GM19467 (cell line): Measurements from ENCODE around the gene GRIK2.

Experiments
- ATAC-seq: cut with Tn5 transposase; IDR thresholded peaks from one replicate; pipeline ENCODE4 v1.9.1; 2021; ENCODE audit warnings: mild to moderate bottlenecking, moderate library complexity; ENCODE audit not compliant: unreplicated experiment

Gene GRIK2

DNA sequence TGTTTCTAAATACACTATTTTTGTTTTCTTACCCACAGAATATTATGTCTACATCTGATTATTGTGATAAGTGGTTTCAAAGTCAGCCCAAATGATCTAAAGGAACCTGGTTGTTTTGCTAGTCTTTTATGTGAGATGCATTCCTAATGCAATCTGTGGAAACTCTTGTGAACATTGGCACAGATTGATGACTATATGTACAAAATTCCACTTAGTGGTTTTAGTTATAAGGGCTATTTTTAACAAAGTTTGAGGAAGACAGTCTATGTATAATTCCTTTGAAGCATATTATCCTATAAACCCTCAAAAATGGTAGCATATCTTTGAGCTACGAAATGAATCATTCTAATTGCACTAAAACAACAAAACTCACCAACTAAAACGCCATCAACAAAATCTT, 140.9 kb downstream of the GRIK2 start:
- ATAC-seq: no peak

DNA sequence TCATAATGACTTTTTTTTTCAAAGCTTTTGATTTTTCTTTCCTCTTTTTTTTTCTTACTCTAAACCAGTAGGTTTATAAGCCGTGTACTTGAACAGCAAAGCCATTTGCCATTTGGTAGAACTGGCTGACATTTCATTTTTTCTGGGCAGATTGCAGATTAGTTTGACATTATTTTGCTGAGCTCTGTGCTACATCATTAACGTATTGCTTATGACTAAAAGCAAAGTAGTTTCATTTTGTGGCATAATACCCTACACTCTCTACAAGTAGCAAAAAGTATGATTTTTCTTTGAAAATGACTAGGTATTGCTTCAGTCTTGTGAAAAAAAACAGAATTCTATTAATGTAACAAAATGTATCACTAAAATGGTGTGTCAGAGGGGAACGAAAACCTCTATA, 141.3 kb downstream of the GRIK2 start:
- no peak for ATAC-seq

DNA sequence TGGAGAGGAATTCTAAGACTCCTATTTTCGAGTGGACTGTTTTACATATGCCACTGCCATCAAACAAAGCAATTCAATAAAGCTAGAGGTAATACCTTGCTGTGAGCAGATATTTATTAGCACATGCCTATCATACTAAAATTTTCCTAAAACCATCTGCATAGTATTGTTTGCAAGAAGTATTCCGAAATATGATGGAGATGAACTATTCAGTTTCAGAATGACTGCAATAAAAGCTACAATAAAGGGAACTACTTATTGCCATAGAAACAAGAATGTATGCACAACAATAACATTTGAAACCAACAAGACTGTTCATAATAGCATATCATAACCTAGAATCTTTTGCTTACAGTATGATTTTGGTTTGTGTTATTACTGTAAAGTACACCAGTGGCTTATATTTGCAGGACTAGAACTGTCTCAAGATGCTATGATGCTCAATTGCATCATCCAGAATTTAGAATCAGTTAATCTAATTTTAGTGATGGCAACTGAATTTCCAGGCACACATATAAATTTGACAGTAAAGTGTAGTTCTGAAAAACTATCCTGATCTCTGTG, 144.3 kb downstream of the GRIK2 start:
- no peak for ATAC-seq

DNA sequence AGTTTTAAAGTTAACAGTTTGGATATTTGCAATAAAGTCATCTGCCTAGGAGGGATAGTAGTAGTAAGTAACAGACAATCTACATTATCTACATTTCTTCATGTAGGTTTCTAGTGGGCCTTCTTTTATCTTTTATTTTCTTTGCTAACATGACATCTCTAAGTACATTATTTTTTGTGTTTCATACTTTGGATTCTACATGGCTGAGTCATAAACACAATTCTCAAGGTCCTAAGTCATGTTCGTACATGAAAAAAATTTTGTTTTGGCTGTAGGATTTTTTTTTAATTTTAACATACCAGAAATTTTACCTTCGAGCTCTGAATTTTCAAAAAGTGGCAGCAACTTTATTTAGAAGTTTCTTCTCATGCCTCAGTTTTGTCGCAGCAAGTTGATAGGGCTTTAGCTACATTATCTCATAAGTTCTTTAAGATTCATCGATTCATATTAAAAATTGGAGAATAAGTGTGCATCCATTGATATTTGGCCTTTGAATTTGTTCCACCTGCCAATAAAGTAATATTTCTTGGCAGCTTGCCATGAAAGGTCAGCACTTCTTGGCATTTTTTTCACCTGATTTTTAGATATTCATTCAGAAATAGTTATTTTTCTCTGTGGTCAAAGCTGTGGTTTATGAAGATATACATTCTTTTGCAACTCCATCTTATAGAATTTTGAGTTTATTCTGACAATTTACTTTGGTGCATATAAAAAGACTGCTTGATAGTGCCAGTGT, 146.2 kb downstream of the GRIK2 start:
- no peak for ATAC-seq

DNA sequence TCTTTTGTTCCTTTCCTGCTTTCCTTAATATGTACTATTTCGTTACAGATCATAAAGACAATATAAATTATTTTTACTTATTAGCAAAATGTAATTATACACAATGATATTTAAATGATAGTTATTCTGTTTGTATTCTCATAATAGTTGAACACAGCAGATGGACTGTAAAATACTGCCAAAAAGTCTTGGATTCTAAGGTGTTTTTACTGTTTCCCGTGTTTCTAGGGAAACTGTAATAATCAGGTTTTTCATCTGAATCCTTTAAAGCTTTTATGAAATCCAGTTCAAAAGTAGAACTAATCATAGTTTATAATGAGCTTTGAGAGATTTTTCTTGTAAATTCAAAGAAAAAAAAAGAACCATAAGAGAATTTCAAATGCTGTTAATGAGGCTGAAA, 148.4 kb downstream of the GRIK2 start:
- no peak for ATAC-seq

DNA sequence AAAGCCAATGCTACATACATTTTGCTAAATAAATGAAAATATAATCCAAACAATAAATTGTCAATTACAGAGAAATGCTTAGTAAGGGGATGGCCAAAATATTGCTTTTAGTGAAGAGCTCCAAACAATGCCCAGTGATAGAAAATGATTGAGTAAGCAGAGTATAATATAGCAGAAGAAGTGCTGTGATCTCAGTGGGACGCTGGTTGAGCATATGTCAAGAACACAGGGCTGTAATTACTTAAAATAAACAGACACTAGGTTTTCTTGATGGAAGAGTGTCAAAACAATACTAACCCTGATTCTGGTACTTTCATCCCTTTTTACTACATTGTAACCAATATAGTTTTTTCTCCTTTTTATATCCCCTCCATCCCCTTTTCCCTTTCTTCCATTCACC, 150.3 kb downstream of the GRIK2 start:
- ATAC-seq: no peak

DNA sequence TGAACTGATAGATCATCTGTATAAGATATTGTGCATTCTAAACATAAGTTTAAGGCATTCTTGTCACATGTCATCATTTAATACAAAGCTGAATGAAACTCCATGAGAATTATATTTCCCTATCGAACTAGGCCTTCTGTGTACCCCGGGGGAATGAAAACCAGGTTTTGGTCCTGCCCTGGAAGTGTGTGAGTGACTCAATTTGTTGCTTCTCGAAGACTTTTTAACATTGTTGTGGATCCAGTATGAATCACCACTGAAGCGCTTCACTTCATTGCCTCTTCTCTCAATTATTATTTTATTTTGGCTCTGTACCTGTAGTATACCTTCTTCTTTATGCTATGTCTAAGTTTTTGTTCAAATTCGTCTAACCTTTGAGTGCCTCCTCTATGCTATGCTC, 150.8 kb downstream of the GRIK2 start:
- ATAC-seq: no peak

DNA sequence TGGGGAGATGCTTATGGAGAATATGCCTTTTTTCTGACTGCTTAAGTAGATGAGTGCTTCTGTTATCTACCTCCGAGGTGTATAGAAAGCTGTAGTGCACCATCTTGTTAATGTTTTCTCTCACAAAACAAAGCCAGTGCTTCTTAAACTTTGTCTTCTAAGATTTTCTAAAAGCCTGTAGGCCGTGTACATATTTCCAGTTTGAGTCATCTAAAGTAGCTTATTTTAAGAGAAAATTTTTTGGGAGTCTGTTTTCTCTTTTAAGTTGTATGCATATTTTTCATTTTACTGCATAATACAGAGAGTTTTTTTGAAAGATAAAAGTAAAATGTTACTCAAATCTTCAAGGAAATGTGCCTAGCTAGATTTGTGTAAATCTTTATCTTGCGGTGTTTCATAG, 151.7 kb downstream of the GRIK2 start:
- ATAC-seq: no peak

DNA sequence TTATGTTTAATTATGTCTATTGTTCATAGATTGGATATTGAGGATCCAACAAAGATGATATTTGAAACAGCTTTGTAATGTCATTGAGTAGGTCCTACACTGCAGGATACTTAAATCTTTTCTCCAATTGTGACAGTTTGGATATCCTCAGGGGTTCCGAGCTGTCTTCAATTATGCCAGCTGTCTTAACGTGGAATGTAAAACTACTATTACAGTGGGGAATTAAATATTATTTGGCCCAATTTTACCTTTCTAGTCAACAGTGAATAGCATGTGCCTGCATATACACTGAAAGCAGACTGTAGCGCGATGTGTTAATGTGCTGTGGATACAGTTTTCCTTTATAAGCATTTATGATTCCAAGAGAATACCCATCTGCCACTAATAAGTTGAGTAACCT, 156.9 kb downstream of the GRIK2 start:
- no peak for ATAC-seq

DNA sequence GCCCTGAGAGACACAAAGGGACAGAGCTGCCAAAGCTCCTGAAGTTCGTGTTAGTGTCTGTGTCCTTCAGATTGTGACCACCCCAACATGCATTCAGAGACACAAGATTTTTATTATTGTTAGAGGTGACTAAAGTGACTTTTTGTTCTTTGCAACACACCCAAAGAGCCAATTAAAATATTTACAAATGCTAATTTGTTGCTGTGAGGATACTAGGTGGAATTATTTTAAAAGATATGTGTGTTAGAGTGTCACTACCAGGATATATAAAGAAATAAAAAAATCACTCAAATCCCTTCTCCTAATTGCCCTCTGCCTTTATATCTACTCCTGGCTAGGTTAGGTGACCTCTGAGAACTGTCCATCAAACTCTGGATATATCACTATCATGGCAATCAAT, 160.7 kb downstream of the GRIK2 start:
- no peak for ATAC-seq

DNA sequence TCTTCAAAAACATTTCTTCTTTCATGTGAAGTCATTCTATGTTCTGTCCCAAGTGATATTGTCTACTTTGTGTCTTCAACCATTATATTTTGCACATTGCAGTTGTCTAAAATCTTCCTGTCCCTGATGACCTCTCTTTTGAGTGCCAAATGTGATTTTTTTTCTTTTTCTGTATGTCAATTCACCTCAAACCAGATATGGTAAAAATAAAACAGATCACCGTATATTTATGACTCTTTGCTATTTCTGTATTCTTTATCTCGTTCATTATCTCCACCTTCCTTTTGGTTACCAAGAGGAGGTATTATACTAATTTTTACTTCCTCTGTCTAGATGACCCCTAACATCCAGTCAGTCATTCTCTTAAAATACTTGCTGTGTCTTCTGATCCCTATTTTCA, 165.2 kb downstream of the GRIK2 start:
- no peak for ATAC-seq

DNA sequence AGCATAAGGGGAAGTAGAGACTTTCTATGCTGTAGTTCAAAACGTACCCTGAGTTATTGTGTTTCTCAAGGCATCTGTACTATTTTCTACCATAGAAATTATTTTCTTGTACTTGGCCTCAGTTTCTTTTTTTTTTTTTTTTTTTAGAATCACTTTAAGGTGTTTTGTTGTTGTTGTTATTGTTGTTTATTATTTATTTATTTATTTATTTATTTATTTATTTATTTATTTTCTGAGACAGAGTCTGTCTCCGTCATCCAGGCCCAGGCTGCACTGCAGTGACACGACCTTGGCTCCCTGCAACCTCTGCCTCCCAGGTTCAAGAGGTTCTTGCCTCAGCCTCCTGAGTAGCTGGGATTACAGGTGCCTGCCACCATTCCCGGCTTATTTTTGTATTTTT, 179.1 kb downstream of the GRIK2 start:
- no peak for ATAC-seq

DNA sequence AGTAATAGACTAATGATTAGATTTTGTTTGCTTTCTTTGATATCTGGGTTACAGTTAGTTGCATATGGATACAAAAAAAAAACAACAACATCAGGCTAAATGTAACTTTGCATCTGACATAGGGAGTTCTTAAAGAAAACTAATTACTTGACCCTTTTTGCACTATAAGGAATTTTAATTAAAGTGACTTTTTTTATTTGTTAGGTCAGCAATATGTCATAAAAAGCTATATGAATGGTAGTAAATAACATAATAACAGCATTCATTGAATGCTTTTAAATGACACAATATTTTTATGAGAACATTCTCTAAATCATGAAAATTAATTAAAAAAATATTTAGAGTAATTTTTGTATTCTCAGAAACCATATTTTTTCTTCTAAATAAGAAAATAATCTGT, 183.6 kb downstream of the GRIK2 start:
- ATAC-seq: no peak

DNA sequence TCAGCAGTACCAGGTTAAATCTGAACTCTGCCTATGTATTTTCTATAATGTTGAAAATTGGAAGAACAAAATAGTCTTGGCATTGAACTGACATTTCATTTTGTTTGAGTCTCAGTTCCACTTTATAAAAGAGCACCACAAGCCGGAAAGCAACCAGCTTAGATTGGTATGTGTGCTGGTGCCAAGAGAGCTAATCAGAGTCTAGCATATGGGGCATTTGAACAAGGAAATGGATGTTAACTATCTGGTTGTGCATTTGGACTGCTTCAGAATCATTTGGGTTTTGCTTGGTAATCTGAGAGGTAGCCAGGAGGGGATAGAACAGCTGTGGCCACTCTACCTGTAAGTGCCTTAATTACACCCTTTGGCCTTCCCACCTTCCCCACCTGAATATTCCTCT, 184.8 kb downstream of the GRIK2 start:
- ATAC-seq: no peak

DNA sequence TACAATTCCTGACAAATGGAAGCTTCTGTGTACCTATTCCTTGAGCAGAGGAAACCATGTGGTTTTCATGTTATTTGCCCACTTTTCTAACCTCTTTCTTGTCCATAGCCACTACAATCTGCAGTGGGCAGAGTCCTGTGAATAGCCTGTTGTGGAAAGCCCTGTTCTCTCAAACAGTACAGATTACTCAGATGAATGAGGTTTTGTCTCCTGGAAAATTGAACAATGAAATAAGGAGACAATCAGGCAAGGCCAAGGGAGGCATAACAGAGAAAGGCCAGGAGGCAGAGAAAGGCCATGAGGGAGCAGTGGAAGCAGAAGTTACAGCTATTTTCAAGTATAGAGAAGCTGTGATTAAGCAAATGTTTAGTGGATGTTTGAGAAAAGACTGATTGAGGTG, 189.3 kb downstream of the GRIK2 start:
- no peak for ATAC-seq

DNA sequence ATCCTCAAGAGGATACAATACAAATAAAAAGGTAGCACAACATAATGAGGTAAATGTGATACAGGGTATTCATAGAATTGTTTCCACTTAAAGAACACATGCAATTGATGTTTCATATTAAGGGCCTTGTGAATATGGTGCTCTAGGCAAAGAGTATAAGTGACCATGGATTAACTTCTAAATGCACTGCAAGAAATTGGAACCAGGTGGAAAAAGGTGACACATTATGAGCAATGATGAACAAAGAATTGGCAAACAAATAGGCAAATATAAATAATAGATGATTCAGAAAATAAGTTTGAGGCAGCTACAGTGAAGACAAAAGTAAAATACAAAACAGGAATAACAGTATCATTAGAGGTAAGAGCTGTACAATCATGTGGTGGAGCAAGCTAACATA, 192.0 kb downstream of the GRIK2 start:
- ATAC-seq: no peak

DNA sequence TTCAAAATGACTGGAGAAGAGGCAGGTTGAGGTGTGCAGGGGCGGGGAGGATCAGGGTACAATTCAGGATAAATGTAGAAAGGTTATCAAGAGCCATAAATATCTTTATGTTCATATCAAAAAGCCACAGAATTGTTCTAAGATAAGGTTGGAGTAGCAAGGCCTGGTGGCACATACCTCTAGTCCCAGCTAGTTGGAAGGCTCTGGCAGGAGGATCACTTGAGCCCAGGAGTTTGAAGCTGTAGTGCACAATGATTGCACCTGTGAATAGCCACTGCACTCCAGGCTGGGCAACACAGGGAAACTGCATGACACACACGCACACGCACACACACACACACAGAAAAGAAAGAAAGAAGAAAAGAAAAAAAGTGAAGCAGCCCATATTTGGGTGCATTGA, 194.8 kb downstream of the GRIK2 start:
- ATAC-seq: no peak

DNA sequence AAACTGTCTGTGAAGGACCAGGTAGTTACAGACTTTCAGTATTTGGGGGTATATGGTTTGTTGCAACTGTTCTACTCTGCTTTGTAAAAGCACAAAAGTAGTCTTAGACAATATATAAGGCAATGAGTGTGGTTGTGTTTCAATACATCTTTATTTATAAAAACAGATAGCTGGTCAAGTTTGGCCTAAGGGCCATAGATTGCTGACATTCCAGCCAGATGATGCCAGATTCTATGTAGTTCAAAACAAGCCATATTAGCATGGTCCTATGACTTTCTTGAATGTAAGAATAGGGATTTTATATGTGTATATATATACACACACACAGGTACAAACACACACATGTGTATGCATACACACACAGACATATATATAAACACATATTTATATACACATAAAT, 201.8 kb downstream of the GRIK2 start:
- ATAC-seq: no peak

DNA sequence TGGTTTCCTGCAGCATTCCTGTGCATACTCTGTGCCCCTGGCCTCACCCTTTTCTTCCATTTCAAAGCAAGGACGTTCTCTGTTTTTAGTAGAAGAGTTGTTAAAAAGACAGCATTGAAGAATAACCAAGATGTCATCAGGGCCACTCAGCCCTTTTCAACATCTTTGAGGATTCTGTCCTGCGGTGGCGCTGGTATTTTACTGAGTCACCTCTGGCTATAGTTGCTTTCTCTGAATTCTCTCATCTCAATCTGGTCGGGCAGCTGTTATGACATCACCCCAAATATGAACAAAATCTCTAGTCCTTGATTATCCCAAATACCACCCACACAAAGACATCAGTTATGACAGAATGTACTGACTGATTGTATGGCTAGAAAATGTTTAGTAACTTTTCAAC, 204.2 kb downstream of the GRIK2 start:
- ATAC-seq: no peak

DNA sequence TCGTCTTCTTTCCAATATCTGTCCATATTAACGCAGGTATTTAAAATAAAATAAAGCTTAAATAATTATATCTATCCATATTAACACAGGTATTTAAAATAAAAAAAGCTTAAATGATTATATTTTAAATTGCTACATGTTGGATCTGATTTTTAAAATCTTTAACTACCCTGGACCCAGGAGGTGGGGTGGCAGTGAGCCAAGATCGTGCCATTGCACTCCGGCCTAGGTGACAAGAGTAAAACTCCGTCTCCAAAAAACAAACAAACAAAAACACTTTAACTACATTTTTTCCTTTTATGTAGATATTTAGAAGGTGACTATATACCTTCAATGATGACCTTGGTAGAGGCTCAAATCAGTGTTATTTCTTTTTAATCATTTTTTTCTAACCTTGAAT, 211.9 kb downstream of the GRIK2 start:
- ATAC-seq: no peak

DNA sequence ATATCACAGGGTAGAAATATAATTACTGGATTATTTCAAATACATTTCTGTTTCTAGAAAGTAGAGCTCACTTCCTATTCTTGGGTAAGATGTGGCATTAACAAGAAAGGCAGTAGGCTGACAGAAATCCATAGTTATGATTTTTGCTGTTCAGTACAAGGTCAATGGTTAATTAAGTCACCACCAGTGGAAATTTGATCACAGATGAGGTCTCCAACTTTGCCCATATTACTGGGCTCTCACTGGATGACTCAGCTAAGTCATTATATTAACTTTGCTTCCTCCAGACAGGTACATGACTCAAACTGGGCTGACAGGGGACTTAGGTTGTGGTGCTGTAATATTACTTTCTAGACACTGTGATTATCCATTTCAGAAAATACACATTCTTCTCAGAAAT, 212.4 kb downstream of the GRIK2 start:
- peak; percentile 86 for ATAC-seq

DNA sequence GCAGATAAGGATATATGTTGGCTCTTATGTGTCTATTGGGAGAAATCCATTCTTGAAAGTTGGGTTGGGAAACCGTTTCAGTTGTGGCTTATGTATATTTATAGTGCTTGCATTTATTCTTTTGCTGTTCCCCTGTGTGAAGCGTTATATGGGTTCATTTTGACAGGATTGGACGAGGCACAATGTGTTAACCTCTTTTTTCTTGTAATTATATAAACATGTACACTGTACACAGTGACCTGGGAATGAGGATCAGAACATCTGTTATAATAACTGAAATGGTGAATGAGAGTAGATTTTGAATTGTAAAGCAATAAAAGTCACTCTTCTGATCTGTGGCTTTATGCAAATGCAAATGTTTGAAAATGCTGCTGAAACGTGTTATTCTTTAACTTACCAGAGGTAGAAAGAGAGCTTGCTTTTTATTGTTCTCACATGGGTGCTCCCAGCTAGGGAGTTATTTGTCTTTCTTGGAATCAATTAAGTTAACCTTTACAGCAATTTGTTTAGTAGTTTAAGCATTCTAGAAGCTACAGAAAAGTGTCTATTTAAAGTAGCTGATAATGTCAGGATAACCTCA, 213.7 kb downstream of the GRIK2 start:
- ATAC-seq: no peak

DNA sequence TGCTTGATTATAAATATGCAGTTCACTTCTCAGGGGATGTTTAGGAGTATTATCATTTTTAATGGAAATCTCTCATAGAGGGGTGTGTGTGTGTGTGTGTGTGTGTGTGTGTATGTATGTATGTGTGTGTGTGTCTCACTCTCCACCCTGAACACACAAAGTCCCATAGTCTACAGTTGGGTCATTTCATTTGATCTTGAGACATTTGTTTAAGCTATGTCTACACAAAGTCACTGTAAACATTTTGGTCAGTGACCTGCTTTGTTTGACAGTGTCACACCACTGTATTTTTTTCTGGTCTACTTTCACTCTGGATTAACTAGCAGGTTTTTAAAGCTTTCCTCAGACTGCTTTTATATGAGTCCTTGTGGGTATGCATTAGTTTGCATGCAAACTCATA, 215.2 kb downstream of the GRIK2 start:
- no peak for ATAC-seq
